ENCODE results near the gene IFT122.

The IFT122 gene

GRCh38 chr3:129421236-129421883 is 18.7 kb upstream of the IFT122 start:
- H3K4me3 ChIP-seq (ENCODE audit: low read depth, low read length), result no peak overlapping the region
- no peaks in the 10 kb centered on the region for H3K27me3 ChIP-seq (ENCODE audit: control insufficient read depth, insufficient read depth, low read length)
- no peak overlapping the region for H3K9ac ChIP-seq
- H3K4me2 ChIP-seq (ENCODE audit: low read length), result no peak overlapping the region
- no peaks in the 10 kb centered on the region for H3K36me3 ChIP-seq (ENCODE audit: control insufficient read depth, insufficient read depth, low read length)
- H3K79me2 ChIP-seq, result no peaks in the 10 kb centered on the region
- H3K9me3 ChIP-seq (ENCODE audit: control insufficient read depth, low read length), result no peaks in the 10 kb centered on the region
- H3K27ac ChIP-seq, result no peak overlapping the region
- H3K4me1 ChIP-seq, result peaks cover 10% of the 10 kb centered on the region
- TF ChIP-seq CTCF (IDR thresholded peaks at IDR 0.05), result no peak
- H2AFZ ChIP-seq, result no peak overlapping the region

GRCh38 chr3:129421988-129422745 is 17.9 kb upstream of the IFT122 start:
- Histone ChIP-seq H3K4me1 (peaks cover 11% of the 10 kb centered on the region), H3K79me2 (no peaks in the 10 kb centered on the region), H3K9me3 (ENCODE audit: control insufficient read depth, low read length) (no peaks in the 10 kb centered on the region), H3K27me3 (ENCODE audit: control insufficient read depth, insufficient read depth, low read length) (no peaks in the 10 kb centered on the region), H2AFZ (no peak overlapping the region), H3K4me3 (ENCODE audit: low read depth, low read length) (no peak overlapping the region), H3K36me3 (ENCODE audit: control insufficient read depth, insufficient read depth, low read length) (no peaks in the 10 kb centered on the region), H3K9ac (no peak overlapping the region), H3K4me2 (ENCODE audit: low read length) (no peak overlapping the region), H3K27ac (no peak overlapping the region)
- TF ChIP-seq CTCF (IDR thresholded peaks at IDR 0.05), result no peak

GRCh38 chr3:129422897-129423296 is 17.1 kb upstream of the IFT122 start:
- Histone ChIP-seq H3K36me3 (ENCODE audit: control insufficient read depth, insufficient read depth, low read length) (no peaks in the 10 kb centered on the region), H3K4me1 (peaks cover 15% of the 10 kb centered on the region), H3K9me3 (ENCODE audit: control insufficient read depth, low read length) (no peaks in the 10 kb centered on the region), H3K9ac (no peak overlapping the region), H3K79me2 (no peaks in the 10 kb centered on the region), H2AFZ (no peak overlapping the region), H3K4me3 (ENCODE audit: low read depth, low read length) (no peak overlapping the region), H3K4me2 (ENCODE audit: low read length) (no peak overlapping the region), H3K27me3 (ENCODE audit: control insufficient read depth, insufficient read depth, low read length) (no peaks in the 10 kb centered on the region), H3K27ac (no peak overlapping the region)
- TF ChIP-seq CTCF (IDR thresholded peaks at IDR 0.05), result no peak

- no peak for TF ChIP-seq CTCF (IDR thresholded peaks at IDR 0.05)
- H3K9me3 ChIP-seq (ENCODE audit: control insufficient read depth, low read length), result no peaks in the 10 kb centered on the region
- no peaks in the 10 kb centered on the region for H3K36me3 ChIP-seq (ENCODE audit: control insufficient read depth, insufficient read depth, low read length)
- H3K9ac ChIP-seq, result no peak overlapping the region
- no peaks in the 10 kb centered on the region for H3K79me2 ChIP-seq
- H3K4me3 ChIP-seq (ENCODE audit: low read depth, low read length), result no peak overlapping the region
- no peaks in the 10 kb centered on the region for H3K27me3 ChIP-seq (ENCODE audit: control insufficient read depth, insufficient read depth, low read length)
- H3K4me2 ChIP-seq (ENCODE audit: low read length), result no peak overlapping the region
- H3K4me1 ChIP-seq, result peaks cover 25% of the 10 kb centered on the region
- no peak overlapping the region for H2AFZ ChIP-seq
- H3K27ac ChIP-seq, result no peak overlapping the region
Observed at GRCh38 chr3:129424185-129424841, 15.7 kb upstream of the IFT122 start.

Data from parathyroid adenoma (tissue), 2 donors.